ENCODE data around the gene SHISA7. TPM values are rescaled to one million over a fixed set of nuclear protein-coding genes. Genes with fewer than 3 reads are reported as not detected.

SHISA7 gene
- total and polyA plus RNA-seq, 2 of the 4 experiments (the other 2 are of a cell fraction) = not detected

- H3K4ac ChIP-seq (ENCODE audit: low read depth, low read length) = no peak overlapping the region
- H3K4me3 ChIP-seq (ENCODE audit: insufficient read depth, low read depth, low read length) = no peak overlapping the region
- H3K23ac ChIP-seq (ENCODE audit: low read depth, low read length) = no peak overlapping the region
- no peak for ATAC-seq (ENCODE audit: low read depth)
- H4K5ac ChIP-seq (ENCODE audit: low read depth, low read length) = no peak overlapping the region
- H3K36me3 ChIP-seq (ENCODE audit: control insufficient read depth, insufficient read depth, low read length) = no peaks in the 10 kb centered on the region
- H2AFZ ChIP-seq (replicated peaks; ENCODE audit: low read length, poor library complexity) = no peak overlapping the region
- no peak overlapping the region for H3K18ac ChIP-seq (ENCODE audit: low read depth, low read length)
- H2AK9ac ChIP-seq (replicated peaks; ENCODE audit: low read depth, low read length, poor library complexity) = no peak overlapping the region
- H4K8ac ChIP-seq (ENCODE audit: low read depth in 2 of 2, low read length in 2 of 2) = no peak overlapping the region
- H3K4me2 ChIP-seq (ENCODE audit: low read depth, low read length) = no peak overlapping the region
- POLR2A ChIA-PET (ENCODE audit: unreplicated experiment) = no interaction called here
- no peak overlapping the region for H3K27ac ChIP-seq (ENCODE audit: insufficient read depth, low read length)
- H3K9me1 ChIP-seq (ENCODE audit: insufficient read depth, low read length) = peaks cover 11% of the 10 kb centered on the region; the same call in 1 of the 2 replicates
- no peak overlapping the region for H2AK5ac ChIP-seq (ENCODE audit: low read depth, low read length)
- H4K20me1 ChIP-seq (ENCODE audit: insufficient read depth, low read length) = no peaks in the 10 kb centered on the region; the same call in 1 of the 2 replicates
- H3K27me3 ChIP-seq (ENCODE audit: control insufficient read depth, insufficient read depth, low read length) = peaks cover 21% of the 10 kb centered on the region
- no peak for DNase-seq
- no peak overlapping the region for H3K14ac ChIP-seq (replicated peaks; ENCODE audit: low read depth, low read length)
- no peak overlapping the region for H2BK20ac ChIP-seq (ENCODE audit: low read depth, low read length)
- H2BK120ac ChIP-seq (ENCODE audit: low read depth, low read length) = no peak overlapping the region
- dilution Hi-C loops (cut with HindIII; ENCODE audit: low sequenced_read_pairs, unreplicated experiment) = no loop called here
- peaks cover 3% of the 10 kb centered on the region for H3K9me3 ChIP-seq (ENCODE audit: control insufficient read depth, insufficient read depth, low read length)
- H4K91ac ChIP-seq (ENCODE audit: insufficient read depth, low read depth, low read length) = no peak overlapping the region
- intact Hi-C loops (cut with micrococcal nuclease) = no loop called here
- WGBS, 2 experiments (ENCODE audit: extremely low coverage in 2 of 2, insufficient read length in 1 of 2) = 67% methylated on average over 1 of the region's 1 CpG; no CpG with 5 or more reads in 1 of the 2 experiments
- H3K9ac ChIP-seq (ENCODE audit: low read depth, low read length) = no peak overlapping the region
- no peaks in the 10 kb centered on the region for H3K79me1 ChIP-seq (ENCODE audit: low read depth in 1 of 2, low read length in 2 of 2)
- no peak overlapping the region for H3K56ac ChIP-seq (ENCODE audit: extremely low read depth, insufficient read depth, low read length)
- no peak overlapping the region for H2BK15ac ChIP-seq (ENCODE audit: low read depth, low read length)
- CTCF ChIA-PET = no interaction called here
- no TSS peak for BruUV-seq (replicated peaks)
- in situ Hi-C loops (cut with MboI; ENCODE audit: low sequenced_read_pairs) = no loop called here
- TF ChIP-seq RCOR1 (IDR thresholded peaks at IDR 0.05; ENCODE audit: insufficient replicate concordance, low read length) (no peak), USF2 (IDR thresholded peaks at IDR 0.05; ENCODE audit: low read depth, low read length) (no peak), CEBPB (IDR thresholded peaks at IDR 0.05; ENCODE audit: low read depth, low read length) (no peak), CHD1 (IDR thresholded peaks at IDR 0.05; ENCODE audit: low read depth, low read length) (no peak), MXI1 (IDR thresholded peaks at IDR 0.05; ENCODE audit: borderline replicate concordance, low read depth, low read length) (no peak)
- H2BK5ac ChIP-seq (ENCODE audit: low read depth, low read length, poor library complexity, severe bottlenecking) = no peak overlapping the region
- no peaks in the 10 kb centered on the region for H3K4me1 ChIP-seq (ENCODE audit: control insufficient read depth, insufficient read depth, low read length)
Measured at GRCh38 chr19:55431183-55431582, 11.9 kb downstream of the SHISA7 start.

Measured in IMR-90 (cell line).